ENCODE data around the gene RNF130. TPM values are rescaled to one million over a fixed set of nuclear protein-coding genes. Genes with fewer than 3 reads are reported as not detected.

RNF130 gene
- total RNA-seq, 4 donors from 2014 or later = 161 to 309 (median 212) TPM

DNA sequence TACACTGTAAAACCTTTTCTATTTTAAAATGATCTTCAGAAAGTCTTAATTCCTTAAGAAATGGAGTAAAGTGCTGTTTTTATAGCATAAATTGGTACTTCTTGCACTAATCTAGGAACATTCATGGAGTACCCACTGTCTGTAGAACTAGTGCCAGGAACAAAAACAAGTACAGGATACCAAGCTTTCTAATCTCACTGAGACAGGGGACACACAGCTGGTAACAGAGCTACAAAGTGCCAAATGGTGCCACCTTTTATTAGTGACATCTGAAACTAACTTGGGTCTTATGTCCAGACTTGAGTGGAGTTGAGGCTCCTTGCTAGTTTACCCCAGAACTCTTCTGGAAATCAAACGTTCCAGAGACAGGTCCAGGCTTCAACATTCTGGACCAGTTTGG, 57.9 kb downstream of the RNF130 start:
- TF ChIP-seq, protein P1, sequence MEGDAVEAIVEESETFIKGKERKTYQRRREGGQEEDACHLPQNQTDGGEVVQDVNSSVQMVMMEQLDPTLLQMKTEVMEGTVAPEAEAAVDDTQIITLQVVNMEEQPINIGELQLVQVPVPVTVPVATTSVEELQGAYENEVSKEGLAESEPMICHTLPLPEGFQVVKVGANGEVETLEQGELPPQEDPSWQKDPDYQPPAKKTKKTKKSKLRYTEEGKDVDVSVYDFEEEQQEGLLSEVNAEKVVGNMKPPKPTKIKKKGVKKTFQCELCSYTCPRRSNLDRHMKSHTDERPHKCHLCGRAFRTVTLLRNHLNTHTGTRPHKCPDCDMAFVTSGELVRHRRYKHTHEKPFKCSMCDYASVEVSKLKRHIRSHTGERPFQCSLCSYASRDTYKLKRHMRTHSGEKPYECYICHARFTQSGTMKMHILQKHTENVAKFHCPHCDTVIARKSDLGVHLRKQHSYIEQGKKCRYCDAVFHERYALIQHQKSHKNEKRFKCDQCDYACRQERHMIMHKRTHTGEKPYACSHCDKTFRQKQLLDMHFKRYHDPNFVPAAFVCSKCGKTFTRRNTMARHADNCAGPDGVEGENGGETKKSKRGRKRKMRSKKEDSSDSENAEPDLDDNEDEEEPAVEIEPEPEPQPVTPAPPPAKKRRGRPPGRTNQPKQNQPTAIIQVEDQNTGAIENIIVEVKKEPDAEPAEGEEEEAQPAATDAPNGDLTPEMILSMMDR (IDR thresholded peaks at IDR 0.05; ENCODE audit: low read depth) = no peak

DNA sequence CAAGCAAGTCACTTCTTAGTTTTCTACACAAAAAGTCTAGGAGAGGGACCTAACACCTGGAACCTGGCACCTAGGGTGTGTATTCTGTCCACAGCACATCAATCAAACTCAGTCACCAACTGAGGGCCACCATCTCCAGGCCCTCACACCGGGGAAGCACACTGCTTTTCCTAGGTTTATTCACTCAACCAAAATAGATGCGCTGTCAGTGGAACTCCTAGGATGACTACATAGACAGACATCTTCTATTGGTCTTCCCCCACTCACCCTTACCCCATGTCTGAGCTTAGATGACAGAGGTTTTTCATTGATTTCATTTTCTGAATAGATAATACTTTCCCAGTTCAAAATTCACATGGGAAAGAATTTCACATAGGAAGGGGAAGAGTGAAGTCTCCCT, 59.2 kb downstream of the RNF130 start:
- TF ChIP-seq, protein P1 (IDR thresholded peaks at IDR 0.05; ENCODE audit: low read depth) = no peak

DNA sequence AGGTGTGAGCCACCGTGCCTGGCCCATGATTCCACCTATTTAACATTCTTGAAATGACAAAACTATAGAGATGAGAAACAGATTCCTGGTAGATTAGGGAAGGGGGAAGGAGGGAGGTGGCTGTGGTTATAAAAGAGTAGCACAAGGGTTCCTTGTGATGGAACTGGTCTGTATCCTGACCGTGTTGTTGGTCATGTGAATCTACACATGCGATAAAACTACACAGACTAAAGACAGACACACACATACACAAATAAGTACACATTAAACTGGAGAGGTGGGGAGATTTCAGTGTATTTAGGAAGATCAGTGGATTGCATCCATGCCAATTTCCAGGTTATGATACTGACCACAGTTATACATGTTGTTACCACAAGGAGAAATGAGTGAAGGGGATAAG, 60.9 kb downstream of the RNF130 start:
- TF ChIP-seq, protein P1 (IDR thresholded peaks at IDR 0.05; ENCODE audit: low read depth) = no peak

DNA sequence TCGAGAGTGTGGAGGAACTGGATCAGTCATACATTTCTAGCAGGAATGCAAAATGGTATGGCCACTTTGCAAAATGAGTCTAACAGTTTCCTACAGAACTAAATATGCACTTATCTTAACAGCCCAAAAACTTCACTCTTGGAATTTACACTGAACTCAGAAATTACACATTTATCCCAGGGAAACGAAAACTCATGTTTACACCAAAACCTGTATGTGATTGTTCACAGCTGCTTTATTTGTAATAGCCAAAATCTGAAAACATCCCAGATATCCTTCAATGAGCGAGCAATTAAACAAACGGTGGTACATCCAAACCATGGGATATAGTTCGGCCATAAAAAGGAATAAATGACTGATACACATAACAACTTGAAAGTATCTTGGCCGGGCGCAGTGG, 62.0 kb downstream of the RNF130 start:
- TF ChIP-seq, protein P1 (IDR thresholded peaks at IDR 0.05; ENCODE audit: low read depth) = no peak

DNA sequence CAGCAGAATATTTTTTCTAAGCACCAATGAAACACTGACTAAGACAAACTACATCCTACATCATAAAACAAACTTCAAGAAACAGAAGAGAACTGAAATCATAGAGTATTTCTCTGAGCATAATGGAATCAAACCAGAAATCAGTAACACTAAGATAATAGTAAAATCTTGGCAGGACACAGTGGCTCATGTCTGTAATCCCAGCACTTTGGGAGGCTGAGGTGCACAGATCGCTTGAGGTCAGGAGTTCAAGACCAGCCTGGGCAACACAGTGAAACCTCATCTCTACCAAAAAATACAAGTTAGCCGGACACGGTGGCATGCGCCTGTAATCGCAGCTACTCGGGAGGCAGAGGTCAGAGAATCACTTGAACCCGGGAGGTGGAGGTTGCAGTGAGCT, 63.1 kb downstream of the RNF130 start:
- TF ChIP-seq, protein P1 (IDR thresholded peaks at IDR 0.05; ENCODE audit: low read depth) = no peak

DNA sequence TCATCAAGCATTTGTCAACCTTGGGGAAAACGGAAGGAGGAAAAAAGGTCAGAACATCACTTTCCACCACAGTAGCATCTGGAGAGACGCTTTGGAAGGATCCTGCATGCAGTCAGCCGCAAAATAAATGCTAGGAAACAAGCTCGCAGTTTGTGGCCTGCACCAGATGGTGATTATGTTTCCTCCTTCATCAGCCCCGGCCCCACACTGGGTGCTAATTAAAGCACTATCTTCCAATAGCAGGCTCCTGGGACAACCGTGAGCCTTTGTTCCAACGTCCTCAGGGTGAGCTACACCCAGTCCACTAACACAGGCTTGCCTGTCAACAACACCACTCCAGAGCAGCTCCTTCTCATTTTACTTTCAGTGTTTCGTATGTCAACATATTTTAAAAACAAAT, 64.0 kb downstream of the RNF130 start:
- TF ChIP-seq, protein P1 (IDR thresholded peaks at IDR 0.05; ENCODE audit: low read depth) = no peak

DNA sequence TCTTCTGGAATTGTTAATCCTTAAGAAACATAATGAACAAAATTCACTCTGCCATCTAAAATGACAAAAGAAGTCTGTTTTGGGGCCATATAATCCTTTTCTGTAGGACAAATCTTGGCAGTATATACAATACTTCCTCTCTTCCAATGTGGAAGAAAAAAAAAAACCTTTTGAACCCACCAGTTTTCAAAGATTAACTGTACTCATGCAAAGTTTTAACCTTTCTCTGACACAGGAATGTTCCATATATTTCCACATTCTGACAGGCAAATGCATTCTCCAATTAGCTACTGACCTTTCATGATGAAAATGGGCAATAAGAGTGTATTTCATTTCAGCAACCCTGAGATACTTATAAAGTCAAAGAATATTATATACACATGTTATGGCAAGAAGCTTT, 65.4 kb downstream of the RNF130 start:
- TF ChIP-seq, protein P1 (IDR thresholded peaks at IDR 0.05; ENCODE audit: low read depth) = no peak
